ENCODE measurements around the gene ALOXE3. TPM values are rescaled to one million over a fixed set of nuclear protein-coding genes. Genes with fewer than 3 reads are reported as not detected.

The ALOXE3 gene
- total and polyA plus RNA-seq, 2 experiments from 2014 or later = 0.10 to 0.27 TPM

GRCh38 chr17:8162233-8162996 lies 44.1 kb upstream of the ALOXE3 start, which contains the start of gene VAMP2:
Gene VAMP2 (minus strand): TSS chr17:8162948. CDS start chr17:8162879, 69 bp downstream.
- peaks cover 18% of the 10 kb centered on the region; the same call in 1 of the 2 replicates for H3F3A ChIP-seq (replicated peaks; ENCODE audit: low read depth)
- H3K27me3 Mint-ChIP-seq (ENCODE audit: insufficient read depth, low read depth, poor library complexity) = peaks cover 24% of the 10 kb centered on the region
- H3K27ac Mint-ChIP-seq = peak within 1 kb of the TSS; percentile 99
- TF ChIP-seq EZH2phosphoT487 (IDR thresholded peaks at IDR 0.05; ENCODE audit: unreplicated experiment) (no peak), CREB1 (CRISPR knock-in tag; IDR thresholded peaks at IDR 0.05; ENCODE audit: low read depth) (0 out of 2 replicates have a peak, but pooled peaks have one; percentile 60), POLR2AphosphoS5 (IDR thresholded peaks at IDR 0.05; ENCODE audit: low read depth) (peak; percentile 73), JUNB (IDR thresholded peaks at IDR 0.05; ENCODE audit: unreplicated experiment) (no peak), CTCF (conservative IDR thresholded peaks at IDR 0.05; ENCODE audit: low read depth in 2 of 2) (no peak), NANOG (IDR thresholded peaks at IDR 0.05; ENCODE audit: borderline replicate concordance) (no peak), EZH2 (IDR thresholded peaks at IDR 0.05; ENCODE audit: low read depth, unreplicated experiment) (no peak)
- TF ChIP-seq, protein P1, sequence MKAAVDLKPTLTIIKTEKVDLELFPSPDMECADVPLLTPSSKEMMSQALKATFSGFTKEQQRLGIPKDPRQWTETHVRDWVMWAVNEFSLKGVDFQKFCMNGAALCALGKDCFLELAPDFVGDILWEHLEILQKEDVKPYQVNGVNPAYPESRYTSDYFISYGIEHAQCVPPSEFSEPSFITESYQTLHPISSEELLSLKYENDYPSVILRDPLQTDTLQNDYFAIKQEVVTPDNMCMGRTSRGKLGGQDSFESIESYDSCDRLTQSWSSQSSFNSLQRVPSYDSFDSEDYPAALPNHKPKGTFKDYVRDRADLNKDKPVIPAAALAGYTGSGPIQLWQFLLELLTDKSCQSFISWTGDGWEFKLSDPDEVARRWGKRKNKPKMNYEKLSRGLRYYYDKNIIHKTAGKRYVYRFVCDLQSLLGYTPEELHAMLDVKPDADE (IDR thresholded peaks at IDR 0.05) = no peak
- peak within 1 kb of the TSS; percentile 97 for H3K4me2 ChIP-seq
- H3K27me3 ChIP-seq (ENCODE audit: insufficient read depth) = no peaks in the 10 kb centered on the region
- peak; percentile 85 for DNase-seq (ENCODE audit: low spot score)
- peaks cover 5% of the 10 kb centered on the region; the same call in 1 of the 2 replicates for H3K36me3 ChIP-seq (ENCODE audit: insufficient read depth)
- H3K4me3 Mint-ChIP-seq = peak within 1 kb of the TSS; percentile 92
- H3K79me2 ChIP-seq (replicated peaks; ENCODE audit: insufficient read depth) = peaks cover 12% of the 10 kb centered on the region; the same call in 1 of the 2 replicates
- no peaks in the 10 kb centered on the region for H3K9me3 Mint-ChIP-seq
- H3K27ac ChIP-seq (ENCODE audit: low read depth) = peak within 1 kb of the TSS; percentile 100
- no peaks in the 10 kb centered on the region for H3K9me2 ChIP-seq (ENCODE audit: insufficient read depth)
- H3K4me1 Mint-ChIP-seq = peaks cover 41% of the 10 kb centered on the region
- peaks cover 25% of the 10 kb centered on the region for H3K4me1 ChIP-seq (ENCODE audit: insufficient read depth)
- H4K20me1 ChIP-seq (replicated peaks; ENCODE audit: insufficient read depth) = peaks cover 5% of the 10 kb centered on the region
- peak; percentile 8 for ATAC-seq
- peaks cover 26% of the 10 kb centered on the region for H3K36me3 Mint-ChIP-seq (ENCODE audit: low read depth)
- peak within 1 kb of the TSS; percentile 96 for H3K4me3 ChIP-seq
- peak within 1 kb of the TSS; percentile 73 for H2AFZ ChIP-seq

GRCh38 chr17:8161289-8162232 lies 43.2 kb upstream of the ALOXE3 start:
- H3F3A ChIP-seq (replicated peaks; ENCODE audit: low read depth) = peaks cover 17% of the 10 kb centered on the region; the same call in 1 of the 2 replicates
- peak overlapping the region; percentile 96 for H3K4me3 ChIP-seq
- peaks cover 5% of the 10 kb centered on the region; the same call in 1 of the 2 replicates for H3K36me3 ChIP-seq (ENCODE audit: insufficient read depth)
- H4K20me1 ChIP-seq (replicated peaks; ENCODE audit: insufficient read depth) = peaks cover 5% of the 10 kb centered on the region
- H3K27ac ChIP-seq (ENCODE audit: low read depth) = no peak overlapping the region
- peak overlapping the region; percentile 97 for H3K4me2 ChIP-seq
- no peaks in the 10 kb centered on the region for H3K27me3 ChIP-seq (ENCODE audit: insufficient read depth)
- peaks cover 12% of the 10 kb centered on the region; the same call in 1 of the 2 replicates for H3K79me2 ChIP-seq (replicated peaks; ENCODE audit: insufficient read depth)
- H3K27ac Mint-ChIP-seq = peak overlapping the region; percentile 44; the same call in 1 of the 2 replicates
- peak overlapping the region; percentile 78 for H3K4me3 Mint-ChIP-seq
- DNase-seq (ENCODE audit: low spot score) (no peak), ATAC-seq (no peak)
- H3K9me2 ChIP-seq (ENCODE audit: insufficient read depth) = no peaks in the 10 kb centered on the region
- H3K4me1 ChIP-seq (ENCODE audit: insufficient read depth) = peaks cover 25% of the 10 kb centered on the region
- H3K9me3 Mint-ChIP-seq = no peaks in the 10 kb centered on the region
- no peak for TF ChIP-seq STAT1 (IDR thresholded peaks at IDR 0.05; ENCODE audit: unreplicated experiment)
- no peak for TF ChIP-seq ZNF331 (CRISPR knock-in tag; IDR thresholded peaks at IDR 0.05; ENCODE audit: low read depth)
- TF ChIP-seq JUNB (IDR thresholded peaks at IDR 0.05; ENCODE audit: unreplicated experiment) = no peak
- no peak for TF ChIP-seq NANOG (IDR thresholded peaks at IDR 0.05; ENCODE audit: borderline replicate concordance)
- peaks cover 26% of the 10 kb centered on the region for H3K36me3 Mint-ChIP-seq (ENCODE audit: low read depth)
- peaks cover 41% of the 10 kb centered on the region for H3K4me1 Mint-ChIP-seq
- peaks cover 24% of the 10 kb centered on the region for H3K27me3 Mint-ChIP-seq (ENCODE audit: insufficient read depth, low read depth, poor library complexity)
- no peak overlapping the region for H2AFZ ChIP-seq

Data from GM23338 (cell line).